GM12891 (cell line): ENCODE results near the gene TMA7B.
A peak's percentile ranks its signal among the peaks of the same experiment; 100 is the strongest.

Experiments used
- DNase-seq: peaks from one replicate; pipeline ENCODE4 v3.0.0; 2011; ENCODE audit warnings: low spot score; ENCODE audit not compliant: insufficient read length
- FAIRE-seq: peaks from 2 replicates; lab custom pipeline; 2011; peaks lifted over from hg19 to GRCh38; lab: Jason Lieb, UNC
- PAX5 ChIP-seq: IDR thresholded peaks from 2 replicates; pipeline ENCODE4 v1.6.1; 2011; ENCODE audit warnings: low read length, moderate library complexity, mild to moderate bottlenecking; ENCODE audit not compliant: insufficient read depth, severe bottlenecking
- POLR2A ChIP-seq: IDR thresholded peaks from 2 replicates; pipeline ENCODE4 v1.6.1; 2011; ENCODE audit warnings: low read depth, low read length, control low read depth
- POLR2AphosphoS5 ChIP-seq: IDR thresholded peaks from 2 replicates; pipeline ENCODE4 v1.6.1; 2011; ENCODE audit warnings: low read depth, low read length, control low read depth
- POU2F2 ChIP-seq: IDR thresholded peaks from 2 replicates; pipeline ENCODE4 v1.6.1; 2011; ENCODE audit warnings: low read depth, mild to moderate bottlenecking, control low read depth, low read length, moderate library complexity
- SPI1 ChIP-seq: IDR thresholded peaks from 2 replicates; pipeline ENCODE4 v1.6.1; 2011; ENCODE audit warnings: low read depth, low read length, control low read depth
- TAF1 ChIP-seq: IDR thresholded peaks from 2 replicates; pipeline ENCODE4 v1.6.1; 2011; ENCODE audit warnings: low read depth, low read length, control low read depth

TMA7B gene

DNA sequence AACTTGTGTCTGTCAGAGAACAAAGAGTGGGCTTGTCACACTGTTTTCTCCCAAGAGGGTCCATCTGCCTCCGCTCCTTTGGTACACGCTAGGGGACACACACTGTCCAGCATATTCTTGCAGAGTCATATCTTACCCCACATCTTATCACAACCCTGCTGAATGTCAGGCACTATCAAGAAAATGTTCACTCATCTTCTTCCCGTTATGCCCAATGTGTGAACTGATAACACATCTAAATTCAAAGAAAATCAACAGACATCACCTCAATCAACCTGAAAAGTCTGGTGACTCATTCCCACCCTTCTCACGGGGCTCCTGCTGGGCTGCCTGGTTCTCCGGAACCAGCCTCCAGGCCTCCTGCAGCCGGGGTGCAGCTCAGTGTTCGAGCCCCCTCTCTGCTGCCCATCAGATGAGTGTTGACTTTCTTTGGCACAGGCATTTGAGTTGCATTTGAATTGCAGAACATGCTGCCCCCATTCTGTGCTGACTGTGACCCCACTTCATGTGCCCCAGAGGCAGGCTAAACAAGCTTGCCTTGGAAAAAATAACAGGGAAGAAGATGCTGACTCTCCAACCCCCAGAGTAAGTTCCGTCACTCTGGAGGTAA lies 40.0 kb upstream of the TMA7B start:
- DNase-seq (no peak), FAIRE-seq (no peak)
- TF ChIP-seq SPI1 (no peak), POU2F2 (no peak), PAX5 (no peak), TAF1 (no peak), POLR2AphosphoS5 (no peak), POLR2A (no peak)

DNA sequence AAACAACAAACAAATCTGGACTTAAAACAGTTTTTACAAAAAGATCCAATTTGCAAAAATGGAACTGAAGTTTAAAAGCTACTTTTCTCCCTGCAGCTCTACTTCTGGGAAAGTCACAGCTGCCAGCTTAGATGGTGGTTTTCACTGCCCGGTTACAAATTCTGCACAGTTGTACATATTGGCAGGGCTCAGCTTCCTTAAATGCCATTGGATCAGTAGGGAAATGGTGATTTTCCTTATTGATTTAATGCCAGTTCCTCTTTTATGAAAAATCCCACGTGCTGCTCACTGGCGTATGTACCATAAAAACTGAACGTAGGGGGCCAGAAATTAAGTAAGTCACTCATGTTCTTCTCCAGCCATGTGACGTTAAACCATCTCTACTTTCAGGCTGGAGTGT lies 36.5 kb upstream of the TMA7B start:
- FAIRE-seq (no peak), DNase-seq (no peak)
- TF ChIP-seq SPI1 (0 out of 2 replicates have a peak, but pooled peaks have one; percentile 29), PAX5 (no peak), POLR2A (no peak)

DNA sequence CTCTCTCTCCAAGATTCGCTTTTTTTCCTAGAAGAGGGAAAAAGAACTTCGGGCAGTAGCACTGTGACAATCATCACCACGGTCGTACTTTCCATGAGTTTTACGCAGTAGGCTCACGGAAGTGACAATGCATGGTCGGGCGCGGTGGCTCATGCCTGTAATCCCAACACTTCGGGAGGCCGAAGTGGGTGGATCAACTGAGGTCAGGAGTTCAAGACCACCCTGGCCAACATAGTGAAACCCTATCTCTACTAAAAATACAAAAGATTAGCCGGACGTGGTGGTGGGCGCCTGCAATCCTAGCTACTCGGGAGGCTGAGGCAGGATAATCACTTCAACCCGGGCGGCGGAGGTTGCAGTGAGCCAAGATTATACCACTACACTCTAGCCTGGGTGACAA lies 35.9 kb upstream of the TMA7B start:
- no peak for TF ChIP-seq POU2F2
- no peak for TF ChIP-seq SPI1
- no peak for TF ChIP-seq POLR2A
- TF ChIP-seq TAF1, result no peak
- no peak for TF ChIP-seq POLR2AphosphoS5
- TF ChIP-seq PAX5, result no peak
- DNase-seq, result no peak
- no peak for FAIRE-seq

DNA sequence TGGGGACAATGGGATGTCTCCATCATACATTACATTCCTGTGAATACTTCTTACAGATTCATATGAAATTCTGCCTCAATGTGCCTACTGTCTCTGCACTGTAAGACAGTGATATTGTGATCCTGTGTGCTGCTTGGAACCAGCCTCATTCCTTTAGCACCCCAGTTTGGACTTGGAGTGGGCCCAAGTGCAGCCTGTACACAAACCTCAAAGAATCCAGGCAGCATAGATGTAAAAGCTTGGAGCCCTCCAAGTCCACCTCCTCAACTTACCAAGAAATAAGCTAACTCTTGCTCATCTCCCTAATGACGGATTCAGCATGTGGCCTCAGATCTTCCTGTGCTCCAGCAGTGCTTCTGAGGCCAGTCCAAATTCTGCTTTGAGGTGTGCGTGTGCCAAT lies 34.9 kb upstream of the TMA7B start:
- FAIRE-seq, result no peak
- DNase-seq, result no peak
- no peak for TF ChIP-seq TAF1
- TF ChIP-seq SPI1, result no peak
- no peak for TF ChIP-seq POLR2AphosphoS5
- TF ChIP-seq POLR2A, result no peak
- TF ChIP-seq POU2F2, result no peak
- TF ChIP-seq PAX5, result no peak

DNA sequence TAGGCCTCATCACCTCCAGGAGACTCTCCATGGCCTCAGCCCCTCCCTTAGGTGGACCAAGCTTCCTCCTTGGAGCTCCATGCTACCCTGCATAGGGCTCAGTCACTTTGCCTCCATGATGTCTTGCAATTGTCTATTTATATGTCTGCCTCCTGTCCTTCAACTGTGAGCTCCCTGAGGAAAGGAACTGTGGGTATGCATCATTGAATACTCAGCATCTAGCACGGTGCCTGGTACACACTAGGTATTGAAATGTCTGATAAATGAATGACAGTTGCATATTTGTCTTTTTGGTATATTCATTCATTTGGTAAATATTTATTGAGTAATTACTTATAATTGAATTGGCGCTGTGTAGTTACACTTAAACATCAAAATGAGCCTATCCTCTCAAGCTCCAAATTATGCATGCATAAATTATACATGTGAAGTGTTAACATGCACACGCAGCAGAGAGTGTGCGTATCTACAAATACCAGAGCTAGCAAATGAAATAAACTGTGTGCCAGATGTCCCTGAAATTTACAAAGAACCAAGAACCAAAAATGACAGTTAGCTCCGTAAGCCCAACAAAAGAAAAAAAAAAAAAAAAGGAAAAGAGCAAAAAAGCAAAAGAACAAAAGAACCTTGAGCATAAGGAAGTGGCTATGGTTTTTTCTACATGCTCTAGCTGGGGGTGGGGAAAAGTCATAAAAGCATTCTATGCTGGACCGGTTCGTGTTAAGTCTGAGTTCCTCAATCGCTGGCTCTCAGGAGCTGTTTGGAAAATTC lies 34.1 kb upstream of the TMA7B start:
- FAIRE-seq (no peak), DNase-seq (no peak)
- TF ChIP-seq POLR2AphosphoS5 (no peak), SPI1 (no peak), POLR2A (no peak), TAF1 (no peak), PAX5 (no peak)

DNA sequence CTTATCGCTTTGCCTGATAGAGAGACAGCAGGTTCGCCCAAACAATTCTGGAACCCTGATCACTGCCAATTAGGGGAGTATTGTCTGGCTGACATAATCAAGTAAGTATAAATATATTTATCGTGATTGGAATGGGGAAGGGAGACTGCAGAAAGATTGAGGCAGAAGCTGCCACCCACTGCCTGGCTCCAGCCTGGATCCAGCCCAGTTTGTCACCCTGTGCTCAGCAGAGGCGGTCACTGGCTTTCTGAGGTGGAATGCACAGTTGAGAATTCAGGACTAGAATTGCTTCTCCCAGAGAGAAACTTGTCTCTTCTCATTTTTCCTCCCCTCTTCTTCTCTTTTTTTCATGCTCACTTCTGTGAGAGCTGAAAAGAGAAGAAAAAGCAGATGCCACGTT lies 33.4 kb upstream of the TMA7B start:
- no peak for DNase-seq
- FAIRE-seq, result no peak
- no peak for TF ChIP-seq POLR2AphosphoS5
- no peak for TF ChIP-seq POLR2A
- no peak for TF ChIP-seq SPI1
- no peak for TF ChIP-seq POU2F2
- TF ChIP-seq PAX5, result no peak
- TF ChIP-seq TAF1, result no peak

DNA sequence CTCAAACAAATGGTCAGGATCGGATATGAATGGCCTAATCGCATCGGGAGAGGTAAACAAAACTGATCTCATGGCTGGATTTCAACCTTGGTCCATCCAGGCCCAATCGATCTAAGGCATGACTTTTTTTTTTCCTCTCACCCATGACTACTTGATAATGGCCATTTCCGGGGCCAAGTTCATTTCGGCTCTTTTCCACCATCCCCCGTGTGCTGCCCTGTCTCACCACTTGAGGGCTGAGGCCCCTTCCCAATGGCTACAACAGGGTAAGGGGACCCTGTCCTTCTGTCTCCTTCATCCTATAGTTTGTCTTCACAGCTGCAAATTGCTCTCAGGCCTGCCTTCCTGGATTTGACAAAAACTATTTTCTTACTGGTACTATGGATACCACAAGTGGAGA lies 32.7 kb upstream of the TMA7B start:
- FAIRE-seq, result no peak
- TF ChIP-seq PAX5, result no peak
- TF ChIP-seq TAF1, result no peak
- no peak for TF ChIP-seq SPI1
- no peak for DNase-seq

DNA sequence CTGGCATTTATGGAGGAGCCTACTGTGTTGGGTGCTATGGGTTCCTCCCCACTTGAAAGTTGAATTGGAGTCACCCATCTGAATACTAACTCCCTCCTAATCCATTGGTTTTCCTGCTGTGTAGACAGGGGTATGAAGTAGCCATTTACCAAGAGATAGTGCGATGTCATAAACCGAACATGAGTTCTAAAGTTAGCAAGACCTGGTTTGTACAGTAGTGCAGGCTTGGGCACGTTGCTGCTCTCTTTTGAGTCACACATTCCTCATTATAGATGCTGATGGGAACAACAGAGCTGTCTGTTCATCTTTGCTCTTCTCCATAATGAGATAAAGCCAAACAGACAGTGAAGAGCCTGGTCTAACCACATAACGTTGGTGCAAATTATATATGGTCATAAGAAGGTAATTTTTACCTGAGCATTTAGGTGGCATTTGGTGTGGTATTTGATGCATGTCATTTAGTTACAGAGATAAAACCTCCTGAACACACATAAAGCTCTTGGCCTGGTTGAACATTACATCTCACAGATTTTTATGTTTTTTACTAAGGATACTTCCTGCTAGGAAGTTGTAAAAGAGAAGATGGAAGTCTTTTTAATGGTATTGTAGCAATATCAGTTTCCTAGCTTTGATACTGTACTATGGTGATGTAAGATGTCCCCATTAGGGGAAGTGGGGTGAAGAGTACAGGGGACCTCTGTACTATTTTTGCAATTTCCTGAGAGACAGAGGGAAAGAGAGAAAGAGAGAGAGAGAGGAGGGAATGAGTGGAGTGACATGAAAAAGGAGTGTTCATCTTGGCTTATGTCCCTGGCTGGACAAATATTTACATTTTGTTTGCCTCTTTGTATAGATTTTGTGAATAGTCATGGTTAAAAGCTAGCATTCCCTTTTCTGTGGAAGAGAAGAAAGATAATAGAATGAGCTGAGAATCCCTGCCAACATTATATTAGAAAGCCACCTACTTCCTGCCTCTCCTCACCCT lies 31.4 kb upstream of the TMA7B start:
- no peak for DNase-seq
- TF ChIP-seq TAF1 (no peak), POLR2AphosphoS5 (no peak), POLR2A (no peak), POU2F2 (no peak), SPI1 (no peak)
- FAIRE-seq, result peak; percentile 50

DNA sequence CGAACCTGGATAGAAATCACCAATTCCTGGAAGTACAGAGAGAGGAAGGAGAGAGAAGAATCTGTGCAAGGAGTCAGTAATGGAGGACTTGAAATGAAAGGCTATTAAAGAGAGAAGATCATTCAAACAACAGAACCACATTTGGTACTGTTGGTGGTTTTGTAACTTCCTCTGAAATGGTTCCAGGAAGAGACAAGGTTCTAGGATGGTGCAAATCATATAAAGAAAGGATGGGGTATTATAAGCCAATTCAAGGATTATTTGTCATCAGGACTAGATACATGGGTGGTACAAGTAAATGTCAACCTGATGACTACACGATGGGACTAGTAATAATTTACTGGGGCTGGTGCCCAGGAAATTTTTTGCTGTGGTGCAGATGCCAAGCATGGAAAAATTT lies 28.9 kb upstream of the TMA7B start:
- TF ChIP-seq PAX5 (no peak), POU2F2 (no peak), TAF1 (no peak), SPI1 (no peak), POLR2A (no peak)
- FAIRE-seq (peak; percentile 74), DNase-seq (no peak)

DNA sequence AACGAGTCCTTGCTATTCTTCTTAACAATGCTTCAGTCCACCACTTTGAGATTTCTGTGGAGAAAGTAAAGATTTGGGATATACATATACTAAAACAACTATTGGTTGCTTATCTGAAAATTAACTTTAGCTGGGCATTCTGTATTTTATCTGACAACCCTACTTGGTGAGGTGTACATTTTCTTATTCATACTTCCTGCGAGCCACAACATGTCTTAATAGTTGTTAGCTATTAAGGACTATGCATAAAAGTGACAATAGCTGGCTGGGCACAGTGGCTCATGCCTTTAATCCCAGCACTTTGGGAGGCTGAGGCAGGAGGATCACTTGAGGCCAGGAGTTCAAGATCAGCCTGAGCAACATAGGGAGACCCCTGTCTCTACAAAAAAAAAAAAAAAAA lies 28.0 kb upstream of the TMA7B start:
- TF ChIP-seq POLR2AphosphoS5, result no peak
- no peak for TF ChIP-seq TAF1
- DNase-seq, result no peak
- FAIRE-seq, result no peak
